ENCODE data around the gene HARS1. TPM values are rescaled to one million over a fixed set of nuclear protein-coding genes. Genes with fewer than 3 reads are reported as not detected.
"Not testable (repeated sequence)": the region's sequence is repeated elsewhere in the genome, so short reads cannot be mapped to it uniquely, and the experiment has no call there.

HARS1 gene
- total and polyA plus RNA-seq, 2 experiments from 2014 or later: 41.1 to 56.6 TPM

GRCh38 chr5:140664359-140665119 is 26.6 kb downstream of the HARS1 start, which contains the start of gene WDR55:
Gene WDR55 (plus strand): TSS chr5:140664904. CDS start chr5:140664913, 9 bp downstream.
- H3K27me3 ChIP-seq: no peaks in the 10 kb centered on the region
- peaks cover 15% of the 10 kb centered on the region for H3K4me1 ChIP-seq (ENCODE audit: insufficient read depth)
- TF ChIP-seq EZH2 (IDR thresholded peaks at IDR 0.05; ENCODE audit: borderline replicate concordance) (no peak), EZH2phosphoT487 (IDR thresholded peaks at IDR 0.05; ENCODE audit: low read depth, severe bottlenecking, unreplicated experiment) (no peak)
- TF ChIP-seq, protein P1, sequence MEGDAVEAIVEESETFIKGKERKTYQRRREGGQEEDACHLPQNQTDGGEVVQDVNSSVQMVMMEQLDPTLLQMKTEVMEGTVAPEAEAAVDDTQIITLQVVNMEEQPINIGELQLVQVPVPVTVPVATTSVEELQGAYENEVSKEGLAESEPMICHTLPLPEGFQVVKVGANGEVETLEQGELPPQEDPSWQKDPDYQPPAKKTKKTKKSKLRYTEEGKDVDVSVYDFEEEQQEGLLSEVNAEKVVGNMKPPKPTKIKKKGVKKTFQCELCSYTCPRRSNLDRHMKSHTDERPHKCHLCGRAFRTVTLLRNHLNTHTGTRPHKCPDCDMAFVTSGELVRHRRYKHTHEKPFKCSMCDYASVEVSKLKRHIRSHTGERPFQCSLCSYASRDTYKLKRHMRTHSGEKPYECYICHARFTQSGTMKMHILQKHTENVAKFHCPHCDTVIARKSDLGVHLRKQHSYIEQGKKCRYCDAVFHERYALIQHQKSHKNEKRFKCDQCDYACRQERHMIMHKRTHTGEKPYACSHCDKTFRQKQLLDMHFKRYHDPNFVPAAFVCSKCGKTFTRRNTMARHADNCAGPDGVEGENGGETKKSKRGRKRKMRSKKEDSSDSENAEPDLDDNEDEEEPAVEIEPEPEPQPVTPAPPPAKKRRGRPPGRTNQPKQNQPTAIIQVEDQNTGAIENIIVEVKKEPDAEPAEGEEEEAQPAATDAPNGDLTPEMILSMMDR (IDR thresholded peaks at IDR 0.05; ENCODE audit: poor library complexity): no peak
- peak; percentile 97 for DNase-seq (ENCODE audit: low spot score)
- peak within 1 kb of the TSS; percentile 95 for H3K4me3 ChIP-seq
- peak within 1 kb of the TSS; percentile 97 for H3K4me2 ChIP-seq
- no peaks in the 10 kb centered on the region for H3K9me2 ChIP-seq (replicated peaks; ENCODE audit: insufficient read depth)
- H3K27ac ChIP-seq: peak within 1 kb of the TSS; percentile 92
- H3K9me3 ChIP-seq (ENCODE audit: low read depth): no peaks in the 10 kb centered on the region
- peak within 1 kb of the TSS; percentile 90 for H2AFZ ChIP-seq
- H3K36me3 ChIP-seq (replicated peaks; ENCODE audit: insufficient read depth, low read depth): no peaks in the 10 kb centered on the region
- H4K20me1 ChIP-seq (ENCODE audit: insufficient read depth, poor library complexity, severe bottlenecking): no peaks in the 10 kb centered on the region
- under 1% methylated on average over 54 of the region's 54 CpGs for WGBS (ENCODE audit: low lambda C conversion rate, missing lambda C conversion rate)
- H3K79me2 ChIP-seq: peaks cover 29% of the 10 kb centered on the region

- Histone ChIP-seq H3K4me2 (peak overlapping the region; percentile 97), H3K27ac (peak overlapping the region; percentile 92), H3K9me3 (ENCODE audit: low read depth) (no peaks in the 10 kb centered on the region), H3K79me2 (peaks cover 29% of the 10 kb centered on the region), H4K20me1 (ENCODE audit: insufficient read depth, poor library complexity, severe bottlenecking) (no peaks in the 10 kb centered on the region), H3K9me2 (replicated peaks; ENCODE audit: insufficient read depth) (no peaks in the 10 kb centered on the region), H3K4me3 (peak overlapping the region; percentile 95), H2AFZ (peak overlapping the region; percentile 90), H3K36me3 (replicated peaks; ENCODE audit: insufficient read depth, low read depth) (no peaks in the 10 kb centered on the region), H3K4me1 (ENCODE audit: insufficient read depth) (peaks cover 15% of the 10 kb centered on the region), H3K27me3 (no peaks in the 10 kb centered on the region)
- WGBS (ENCODE audit: low lambda C conversion rate, missing lambda C conversion rate): 26% methylated on average over 18 of the region's 18 CpGs
- TF ChIP-seq EZH2phosphoT487 (IDR thresholded peaks at IDR 0.05; ENCODE audit: low read depth, severe bottlenecking, unreplicated experiment) (no peak), EZH2 (IDR thresholded peaks at IDR 0.05; ENCODE audit: borderline replicate concordance) (no peak)
- TF ChIP-seq, protein P1 (IDR thresholded peaks at IDR 0.05; ENCODE audit: poor library complexity): no peak
- DNase-seq (ENCODE audit: low spot score): no peak
Observed at GRCh38 chr5:140664030-140664358, 27.2 kb downstream of the HARS1 start.

DNA sequence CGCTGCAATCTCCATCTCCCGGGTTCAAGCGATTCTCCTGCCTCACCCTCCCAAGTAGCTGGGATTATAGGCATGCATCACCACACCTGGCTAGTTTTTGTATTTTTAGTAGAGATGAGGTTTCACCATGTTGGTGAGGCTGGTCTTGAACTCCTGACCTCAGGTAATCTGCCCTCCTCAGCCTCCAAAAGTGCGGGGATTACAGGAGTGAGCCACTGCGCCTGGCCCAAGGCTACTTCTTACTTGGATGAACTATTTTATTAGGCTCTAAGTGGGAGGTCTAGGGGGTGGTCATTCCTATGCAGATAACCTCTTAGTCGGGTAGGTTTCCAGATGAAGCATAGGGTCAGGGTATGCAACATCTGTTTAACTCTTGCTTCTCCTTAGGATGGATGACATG is 30.8 kb downstream of the HARS1 start:
- not testable (repeated sequence) for H3K9me2 ChIP-seq (replicated peaks; ENCODE audit: insufficient read depth); H3K27me3 ChIP-seq; H3K4me1 ChIP-seq (ENCODE audit: insufficient read depth); H3K79me2 ChIP-seq; H3K27ac ChIP-seq; H2AFZ ChIP-seq; H3K4me3 ChIP-seq; H3K36me3 ChIP-seq (replicated peaks; ENCODE audit: insufficient read depth, low read depth); DNase-seq (ENCODE audit: low spot score); H3K9me3 ChIP-seq (ENCODE audit: low read depth); H3K4me2 ChIP-seq; H4K20me1 ChIP-seq (ENCODE audit: insufficient read depth, poor library complexity, severe bottlenecking)
- 82% methylated on average over 6 of the region's 6 CpGs for WGBS (ENCODE audit: low lambda C conversion rate, missing lambda C conversion rate)

GRCh38 chr5:140658870-140659269 is 32.3 kb downstream of the HARS1 start:
- peaks cover 4% of the 10 kb centered on the region for H3K4me1 ChIP-seq (ENCODE audit: insufficient read depth)
- no peaks in the 10 kb centered on the region for H3K27me3 ChIP-seq
- H2AFZ ChIP-seq: no peak overlapping the region
- TF ChIP-seq EZH2phosphoT487 (IDR thresholded peaks at IDR 0.05; ENCODE audit: low read depth, severe bottlenecking, unreplicated experiment) (no peak), EZH2 (IDR thresholded peaks at IDR 0.05; ENCODE audit: borderline replicate concordance) (no peak)
- TF ChIP-seq, protein P1 (IDR thresholded peaks at IDR 0.05; ENCODE audit: poor library complexity): no peak
- H3K79me2 ChIP-seq: no peaks in the 10 kb centered on the region
- no peak for DNase-seq (ENCODE audit: low spot score)
- no peak overlapping the region for H3K4me2 ChIP-seq
- no peak overlapping the region for H3K4me3 ChIP-seq
- no peak overlapping the region for H3K27ac ChIP-seq
- H3K9me2 ChIP-seq (replicated peaks; ENCODE audit: insufficient read depth): no peaks in the 10 kb centered on the region
- no peaks in the 10 kb centered on the region for H3K9me3 ChIP-seq (ENCODE audit: low read depth)
- no peaks in the 10 kb centered on the region for H3K36me3 ChIP-seq (replicated peaks; ENCODE audit: insufficient read depth, low read depth)
- H4K20me1 ChIP-seq (ENCODE audit: insufficient read depth, poor library complexity, severe bottlenecking): no peaks in the 10 kb centered on the region
- over 99% methylated on average over 17 of the region's 17 CpGs for WGBS (ENCODE audit: low lambda C conversion rate, missing lambda C conversion rate)
